Neural cell (in vitro differentiated cells): Measurements from ENCODE around the gene POC5.

Experiments used
- EP300 ChIP-seq: fragments of 450-650 bp; conservative IDR thresholded peaks from 2 replicates; pipeline ENCODE4 v1.6.1; 2014; ENCODE audit warnings: antibody characterized with exemption, mild to moderate bottlenecking, moderate library complexity; ENCODE audit not compliant: poor library complexity, severe bottlenecking
- EZH2 ChIP-seq: fragments of 200-600, 300-800 bp; shearing (Covaris generic), sonication (generic); IDR thresholded peaks from 2 replicates; pipeline ENCODE4 v1.6.1; 2014; ENCODE audit warnings: antibody characterized with exemption, low read length, borderline replicate concordance, mild to moderate bottlenecking; ENCODE audit not compliant: insufficient read depth, poor library complexity, severe bottlenecking
- POLR2AphosphoS5 ChIP-seq: IDR thresholded peaks from 2 replicates; pipeline ENCODE4 v1.6.1; 2012
- RAD21 ChIP-seq: fragments of 450-650 bp; conservative IDR thresholded peaks from 2 replicates; pipeline ENCODE4 v1.6.1; 2014; ENCODE audit warnings: antibody characterized with exemption, mild to moderate bottlenecking, moderate library complexity
- SMC3 ChIP-seq: fragments of 450-650 bp; conservative IDR thresholded peaks from 2 replicates; pipeline ENCODE4 v1.6.1; 2014; ENCODE audit warnings: antibody characterized with exemption, mild to moderate bottlenecking, moderate library complexity; ENCODE audit not compliant: poor library complexity
- TAF1 ChIP-seq: IDR thresholded peaks from 2 replicates; pipeline ENCODE4 v1.6.1; 2012; ENCODE audit warnings: low read depth
- TF ChIP-seq, protein P1 (sequence below): fragments of 450-650 bp; IDR thresholded peaks from 2 replicates; pipeline ENCODE4 v1.5.1; 2014; ENCODE audit warnings: antibody characterized with exemption, mild to moderate bottlenecking, moderate library complexity; ENCODE audit not compliant: poor library complexity, severe bottlenecking
- TF ChIP-seq, protein P2 (sequence below): IDR thresholded peaks from 2 replicates; pipeline ENCODE4 v1.6.1; 2012; ENCODE audit warnings: borderline replicate concordance

DNA sequence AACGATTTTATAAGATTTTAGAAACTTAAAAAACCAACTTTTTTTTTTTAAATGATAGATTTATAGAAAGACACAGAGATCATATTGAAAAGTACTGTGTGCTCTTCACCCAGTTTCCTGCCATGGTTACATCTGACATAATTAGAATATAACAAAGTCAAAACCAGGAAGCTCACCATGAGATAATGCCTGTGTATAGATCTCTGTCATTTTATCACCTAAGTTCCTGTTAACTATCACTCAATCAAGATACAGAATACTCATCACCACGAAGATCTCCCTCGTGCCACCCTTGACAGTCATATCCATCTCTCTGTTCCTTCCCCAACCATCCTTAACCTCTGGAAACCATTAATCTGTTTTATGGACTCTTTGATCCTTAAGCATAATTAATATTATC, 39.1 kb downstream of the POC5 start:
- TF ChIP-seq, protein P1, sequence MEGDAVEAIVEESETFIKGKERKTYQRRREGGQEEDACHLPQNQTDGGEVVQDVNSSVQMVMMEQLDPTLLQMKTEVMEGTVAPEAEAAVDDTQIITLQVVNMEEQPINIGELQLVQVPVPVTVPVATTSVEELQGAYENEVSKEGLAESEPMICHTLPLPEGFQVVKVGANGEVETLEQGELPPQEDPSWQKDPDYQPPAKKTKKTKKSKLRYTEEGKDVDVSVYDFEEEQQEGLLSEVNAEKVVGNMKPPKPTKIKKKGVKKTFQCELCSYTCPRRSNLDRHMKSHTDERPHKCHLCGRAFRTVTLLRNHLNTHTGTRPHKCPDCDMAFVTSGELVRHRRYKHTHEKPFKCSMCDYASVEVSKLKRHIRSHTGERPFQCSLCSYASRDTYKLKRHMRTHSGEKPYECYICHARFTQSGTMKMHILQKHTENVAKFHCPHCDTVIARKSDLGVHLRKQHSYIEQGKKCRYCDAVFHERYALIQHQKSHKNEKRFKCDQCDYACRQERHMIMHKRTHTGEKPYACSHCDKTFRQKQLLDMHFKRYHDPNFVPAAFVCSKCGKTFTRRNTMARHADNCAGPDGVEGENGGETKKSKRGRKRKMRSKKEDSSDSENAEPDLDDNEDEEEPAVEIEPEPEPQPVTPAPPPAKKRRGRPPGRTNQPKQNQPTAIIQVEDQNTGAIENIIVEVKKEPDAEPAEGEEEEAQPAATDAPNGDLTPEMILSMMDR = no peak
- TF ChIP-seq RAD21 (no peak), EZH2 (no peak), TAF1 (no peak), SMC3 (no peak), EP300 (no peak), POLR2AphosphoS5 (no peak)
- TF ChIP-seq, protein P2, sequence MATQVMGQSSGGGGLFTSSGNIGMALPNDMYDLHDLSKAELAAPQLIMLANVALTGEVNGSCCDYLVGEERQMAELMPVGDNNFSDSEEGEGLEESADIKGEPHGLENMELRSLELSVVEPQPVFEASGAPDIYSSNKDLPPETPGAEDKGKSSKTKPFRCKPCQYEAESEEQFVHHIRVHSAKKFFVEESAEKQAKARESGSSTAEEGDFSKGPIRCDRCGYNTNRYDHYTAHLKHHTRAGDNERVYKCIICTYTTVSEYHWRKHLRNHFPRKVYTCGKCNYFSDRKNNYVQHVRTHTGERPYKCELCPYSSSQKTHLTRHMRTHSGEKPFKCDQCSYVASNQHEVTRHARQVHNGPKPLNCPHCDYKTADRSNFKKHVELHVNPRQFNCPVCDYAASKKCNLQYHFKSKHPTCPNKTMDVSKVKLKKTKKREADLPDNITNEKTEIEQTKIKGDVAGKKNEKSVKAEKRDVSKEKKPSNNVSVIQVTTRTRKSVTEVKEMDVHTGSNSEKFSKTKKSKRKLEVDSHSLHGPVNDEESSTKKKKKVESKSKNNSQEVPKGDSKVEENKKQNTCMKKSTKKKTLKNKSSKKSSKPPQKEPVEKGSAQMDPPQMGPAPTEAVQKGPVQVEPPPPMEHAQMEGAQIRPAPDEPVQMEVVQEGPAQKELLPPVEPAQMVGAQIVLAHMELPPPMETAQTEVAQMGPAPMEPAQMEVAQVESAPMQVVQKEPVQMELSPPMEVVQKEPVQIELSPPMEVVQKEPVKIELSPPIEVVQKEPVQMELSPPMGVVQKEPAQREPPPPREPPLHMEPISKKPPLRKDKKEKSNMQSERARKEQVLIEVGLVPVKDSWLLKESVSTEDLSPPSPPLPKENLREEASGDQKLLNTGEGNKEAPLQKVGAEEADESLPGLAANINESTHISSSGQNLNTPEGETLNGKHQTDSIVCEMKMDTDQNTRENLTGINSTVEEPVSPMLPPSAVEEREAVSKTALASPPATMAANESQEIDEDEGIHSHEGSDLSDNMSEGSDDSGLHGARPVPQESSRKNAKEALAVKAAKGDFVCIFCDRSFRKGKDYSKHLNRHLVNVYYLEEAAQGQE = no peak
